GM18951 (cell line): ENCODE measurements around the gene INPP5D.
"Not testable (repeated sequence)": the region's sequence is repeated elsewhere in the genome, so short reads cannot be mapped to it uniquely, and the experiment has no call there.

Experiments used
- POLR2A ChIP-seq: IDR thresholded peaks from 4 replicates; pipeline ENCODE4 v1.6.1; 2011; ENCODE audit warnings: mild to moderate bottlenecking; ENCODE audit not compliant: insufficient read length, insufficient read depth; ENCODE audit errors: extremely low read depth
- in situ Hi-C: fragments of 300-500 bp; cut with MboI; formaldehyde crosslinking; loops from one replicate; pipeline ENCODE4 v1.12.0; 2022; ENCODE audit warnings: low sequenced_read_pairs, mixed read lengths, inconsistent platforms; ENCODE audit not compliant: unreplicated experiment

INPP5D gene

DNA sequence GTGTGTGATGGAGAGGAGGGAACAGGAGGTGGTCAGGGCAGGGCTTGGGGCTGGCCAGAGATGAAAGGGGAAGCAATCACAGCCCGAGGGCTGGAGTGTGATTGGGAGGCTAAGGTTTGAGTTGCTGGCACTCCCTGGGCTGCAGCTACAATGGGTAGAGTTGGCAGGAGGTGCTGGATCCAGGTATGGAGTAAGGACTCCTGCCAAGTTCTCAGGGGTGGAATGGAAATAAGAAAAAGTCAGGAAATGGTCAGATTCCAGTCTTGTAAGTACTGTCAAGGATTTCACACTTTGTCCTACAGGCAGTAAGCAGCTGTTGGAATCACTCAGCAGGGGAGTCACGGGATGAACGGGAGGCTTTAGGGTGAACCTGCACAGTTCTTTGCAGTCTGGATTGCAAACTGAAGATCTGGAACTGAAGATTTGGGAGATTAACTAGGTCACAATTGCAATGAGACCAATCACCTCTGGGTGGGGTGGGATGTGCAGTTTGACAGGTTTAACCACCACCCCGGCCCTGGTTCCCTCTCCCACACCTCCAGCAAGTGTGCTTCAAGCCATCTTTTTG lies 10.9 kb upstream of the INPP5D start:
- no peak for TF ChIP-seq POLR2A
- in situ Hi-C loops, result loop anchor here (25.0 kb wide), 1 partner anchor 437 kb away; no protein-coding TSS in a partner anchor

DNA sequence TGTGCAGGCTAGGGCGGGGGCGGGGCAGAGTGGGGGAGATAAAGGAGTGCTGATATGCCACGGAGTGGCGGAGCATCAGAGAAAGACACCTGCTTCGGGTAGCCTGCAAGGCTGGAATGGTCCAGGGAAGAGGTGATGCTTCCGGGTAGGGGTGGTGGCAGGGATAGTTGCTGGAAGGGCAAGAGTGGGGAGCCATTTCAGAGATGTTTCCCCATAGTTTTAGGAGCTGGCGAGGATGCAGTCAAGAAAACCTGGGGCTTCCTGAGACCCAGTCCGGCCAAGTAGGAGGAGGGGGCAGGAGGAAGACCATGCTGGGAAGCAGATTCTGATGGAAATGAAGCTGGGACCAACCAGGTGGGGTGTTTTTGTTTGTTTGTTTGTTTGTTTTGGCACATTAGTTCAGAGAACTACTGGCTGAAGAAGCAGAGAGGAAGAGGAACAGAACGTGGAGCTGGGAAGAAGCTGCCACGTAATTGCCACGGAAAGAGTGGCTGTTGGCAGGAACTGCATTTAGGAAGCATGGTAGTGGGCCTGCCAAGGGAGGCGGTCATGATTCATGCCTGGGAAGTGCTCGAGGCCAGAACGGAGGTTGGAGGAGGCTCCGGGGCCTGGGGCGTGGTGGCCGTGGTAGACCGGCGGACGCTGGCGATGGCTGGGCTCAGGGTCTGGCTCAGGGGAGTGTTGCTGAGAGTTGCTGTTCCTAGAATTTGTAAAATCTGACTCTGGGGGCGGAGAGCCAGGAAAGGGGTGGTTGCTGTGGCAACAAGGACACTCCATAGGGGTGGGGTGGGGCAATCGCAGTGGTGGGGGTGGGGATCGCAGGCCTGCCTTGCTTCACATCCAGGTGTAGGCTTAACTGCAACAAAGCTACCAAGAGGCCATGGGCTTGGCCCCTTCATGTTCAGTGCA lies 8.6 kb upstream of the INPP5D start:
- TF ChIP-seq POLR2A, result no peak
- in situ Hi-C loops, result no loop called here

DNA sequence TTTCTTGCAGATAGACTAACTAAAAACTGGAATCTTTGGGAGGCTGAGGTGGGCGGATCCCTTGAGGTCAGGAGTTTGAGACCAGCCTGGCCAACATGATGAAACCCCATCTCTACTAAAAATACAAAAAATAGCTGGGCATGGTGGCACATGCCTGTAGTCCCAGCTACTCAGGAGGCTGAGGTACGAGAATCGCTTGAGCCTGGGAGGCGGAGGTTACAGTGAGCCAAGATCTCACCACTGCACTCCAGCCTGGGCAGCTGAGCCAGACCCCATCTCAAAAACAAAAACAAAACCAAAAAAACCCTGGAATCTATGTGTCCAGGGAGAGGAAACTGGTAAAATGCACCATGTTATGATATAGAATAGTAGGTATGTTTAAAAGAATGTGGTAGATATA lies 7.6 kb upstream of the INPP5D start:
- in situ Hi-C loops, result not testable (repeated sequence)

DNA sequence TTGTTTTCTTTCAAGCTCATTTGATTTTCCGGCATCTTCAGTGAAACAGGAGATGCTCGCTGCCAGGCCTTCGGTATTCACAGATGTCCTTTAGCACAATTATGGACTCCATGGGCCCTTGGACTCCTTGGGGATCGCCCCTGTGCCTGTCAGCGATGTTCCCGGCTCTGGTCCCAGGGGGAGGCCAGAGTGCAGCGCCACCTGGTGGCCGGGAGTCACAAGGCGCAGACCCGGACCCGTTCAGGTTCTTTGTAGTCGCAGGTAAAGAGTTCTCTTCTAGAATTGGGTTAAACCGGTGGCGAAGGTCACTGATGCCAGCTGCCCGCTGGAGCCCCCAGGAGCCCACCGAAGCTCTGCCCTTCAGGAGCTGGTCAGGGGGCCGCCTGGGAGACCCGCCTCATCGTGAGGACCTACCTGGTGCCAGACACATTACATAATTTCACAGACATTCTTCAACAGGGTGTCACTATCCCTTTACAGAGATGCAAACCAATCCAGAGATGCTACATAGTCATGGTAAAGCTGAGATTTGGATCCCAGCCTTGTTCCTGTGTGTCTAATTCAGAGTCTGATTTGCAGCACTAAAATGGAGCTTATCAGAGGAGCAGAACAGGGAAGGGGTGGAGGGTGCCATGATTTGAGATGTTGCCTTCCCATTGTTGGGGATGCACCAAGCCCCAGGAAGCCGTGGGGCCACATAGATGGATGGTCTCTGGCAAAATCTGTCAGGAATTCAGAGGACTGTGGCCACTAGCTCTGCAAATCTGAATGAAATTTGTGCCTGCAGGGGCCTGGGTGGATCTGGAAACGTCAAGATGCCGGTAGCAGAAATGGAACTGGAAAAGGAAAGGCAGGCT lies 6.0 kb upstream of the INPP5D start:
- TF ChIP-seq POLR2A, result no peak
- in situ Hi-C loops, result no loop called here

DNA sequence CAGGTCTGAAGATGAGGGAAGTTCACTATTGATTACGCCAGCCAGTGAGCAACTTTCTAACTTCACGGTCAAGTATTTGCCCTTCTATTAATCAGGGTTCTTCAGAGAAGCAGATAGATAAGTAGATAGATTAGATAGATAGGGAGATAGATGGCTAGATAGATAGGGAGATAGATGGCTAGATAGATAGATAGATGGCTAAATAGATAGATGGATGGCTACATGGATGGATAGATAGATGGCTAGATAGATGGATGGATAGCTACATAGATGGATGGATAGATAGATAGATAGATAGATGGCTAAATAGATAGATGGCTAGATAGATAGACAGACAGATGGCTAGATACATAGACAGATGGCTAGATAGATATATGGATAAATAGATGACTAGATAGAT lies 4.8 kb upstream of the INPP5D start:
- in situ Hi-C loops, result no loop called here
- TF ChIP-seq POLR2A, result no peak

DNA sequence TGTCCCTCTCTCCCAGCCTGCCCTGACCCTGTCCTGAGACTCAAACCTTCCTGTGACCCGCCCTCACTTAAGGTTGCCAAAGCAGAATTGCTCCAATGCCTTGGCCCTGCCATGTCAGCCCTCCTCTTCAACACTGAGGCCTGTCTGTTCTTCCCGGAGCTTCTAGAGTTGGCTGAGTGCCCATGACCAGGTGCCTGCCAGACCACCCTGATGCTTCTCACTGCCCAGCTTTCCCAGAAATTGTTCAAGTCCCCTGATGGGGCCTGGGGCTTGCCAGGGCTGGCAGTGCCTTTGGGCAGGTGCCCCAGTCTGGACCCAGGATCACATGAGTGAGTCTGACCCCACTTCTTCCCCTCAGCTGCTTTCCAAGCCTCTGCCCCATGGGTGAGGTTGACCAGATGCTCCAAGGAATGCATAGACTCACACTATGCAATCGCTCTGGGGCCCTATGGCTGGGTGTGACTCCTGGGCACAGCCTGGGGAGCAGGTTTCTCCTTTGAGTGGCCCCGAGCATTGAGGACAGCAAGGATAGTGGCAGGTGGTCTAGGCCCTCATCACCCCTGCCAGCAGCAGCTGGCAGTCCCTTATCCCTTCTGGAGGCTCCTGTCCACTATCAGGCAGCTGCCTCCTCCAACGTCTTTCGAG lies 3.1 kb upstream of the INPP5D start:
- in situ Hi-C loops, result no loop called here
- no peak for TF ChIP-seq POLR2A

DNA sequence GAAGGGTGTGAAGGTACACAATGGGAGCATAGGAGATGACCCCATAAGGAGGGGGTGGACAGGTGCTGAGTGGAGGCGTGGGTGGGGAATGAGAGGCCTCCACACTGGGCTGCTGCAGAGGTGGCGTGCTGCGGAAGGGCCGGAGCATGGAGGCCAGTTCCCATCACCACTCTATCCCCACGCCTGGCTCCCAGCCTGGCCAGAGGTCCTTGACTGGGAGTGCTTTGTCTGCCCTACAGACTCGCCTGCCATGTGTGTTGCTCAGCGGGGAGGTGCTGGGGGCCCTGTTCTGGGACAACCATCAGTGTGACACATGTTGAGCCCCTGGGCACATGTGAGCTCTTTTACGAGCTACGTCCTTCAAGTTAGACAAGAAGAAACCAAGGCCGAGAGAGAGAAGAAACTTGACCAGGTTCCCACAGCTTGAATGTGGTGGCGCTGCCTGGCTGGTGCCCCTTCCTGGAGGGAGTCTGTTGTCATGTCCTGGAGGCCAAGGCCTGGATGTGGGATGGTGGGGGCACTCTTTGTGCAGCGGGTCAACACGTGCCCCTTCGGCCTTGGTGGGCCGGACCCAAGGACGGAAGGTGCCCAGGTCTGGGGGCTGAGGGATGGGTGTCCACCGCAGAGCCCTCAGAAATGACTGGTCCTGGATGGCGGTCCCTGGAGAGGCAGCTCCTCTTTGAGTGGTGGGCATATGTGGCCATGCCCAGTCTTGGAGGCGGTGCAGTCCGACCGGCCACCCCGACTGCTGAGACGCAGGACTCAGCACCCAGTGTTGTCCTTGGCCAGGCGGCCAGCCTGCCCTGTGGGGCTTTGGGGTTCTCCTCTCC lies 1.2 kb upstream of the INPP5D start:
- TF ChIP-seq POLR2A, result no peak
- in situ Hi-C loops, result no loop called here

DNA sequence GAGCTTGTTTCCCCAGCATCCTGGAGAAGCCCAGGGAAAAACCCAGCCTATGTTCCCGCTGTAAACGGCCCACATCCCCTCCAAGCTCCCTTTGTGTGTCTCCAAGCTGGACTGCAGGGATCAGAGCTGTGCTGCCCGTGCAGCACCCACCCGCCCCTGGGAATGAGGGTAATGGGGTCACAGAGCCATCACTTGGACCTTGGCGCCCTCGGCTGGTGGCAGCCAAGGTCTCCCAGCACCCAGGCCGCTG lies 670 bp upstream of the INPP5D start:
- TF ChIP-seq POLR2A, result no peak
- in situ Hi-C loops, result no loop called here

DNA sequence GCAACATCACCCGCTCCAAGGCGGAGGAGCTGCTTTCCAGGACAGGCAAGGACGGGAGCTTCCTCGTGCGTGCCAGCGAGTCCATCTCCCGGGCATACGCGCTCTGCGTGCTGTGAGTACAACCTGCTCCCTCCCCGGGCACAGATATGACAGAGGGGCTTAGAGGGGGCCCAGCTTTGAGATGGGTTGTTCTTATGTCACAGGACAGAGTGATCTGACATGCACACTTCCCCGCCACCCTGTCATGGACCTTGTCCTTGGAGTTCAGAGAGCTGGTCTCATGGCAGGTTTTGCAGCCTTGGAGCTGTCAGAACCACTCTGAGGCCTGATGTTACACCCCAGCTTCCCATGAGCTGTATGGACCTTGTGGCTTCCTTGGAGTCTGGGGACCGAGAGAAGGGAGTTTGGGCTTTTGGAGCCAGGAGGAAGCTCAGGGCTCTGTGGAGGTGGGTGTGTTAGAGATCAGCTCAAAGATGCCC lies 398 bp downstream of the INPP5D start:
- no peak for TF ChIP-seq POLR2A
- in situ Hi-C loops, result no loop called here

DNA sequence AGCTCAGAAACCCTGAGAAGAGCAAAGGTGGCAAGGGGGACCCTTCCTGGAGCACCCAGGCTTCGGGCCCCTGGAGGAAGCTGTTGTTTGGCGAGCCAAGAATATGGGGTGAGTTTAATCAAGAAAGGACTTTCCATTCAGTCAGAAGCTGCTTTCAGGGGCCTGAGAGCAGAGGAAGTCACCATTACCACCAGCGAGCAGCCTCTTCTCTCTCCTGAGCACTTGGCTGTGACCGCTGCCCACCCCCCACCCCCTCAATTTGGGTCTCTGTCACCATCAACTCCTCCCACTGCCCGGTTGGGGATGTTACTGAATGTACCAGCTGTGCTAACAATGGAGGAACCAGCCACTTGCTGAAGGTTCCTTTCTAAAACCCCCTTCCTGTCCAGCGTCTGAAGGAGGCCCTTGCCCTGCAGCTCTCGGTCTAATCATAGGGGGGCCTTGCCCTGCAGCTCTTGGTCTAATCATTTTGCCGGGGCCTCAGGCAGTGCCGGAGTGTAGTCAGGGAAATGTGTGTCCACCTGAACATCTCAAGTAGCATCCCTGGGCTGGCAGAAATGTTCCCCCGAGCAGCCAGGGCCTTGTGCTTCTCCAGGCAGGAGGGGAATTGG lies 943 bp downstream of the INPP5D start:
- in situ Hi-C loops, result no loop called here
- TF ChIP-seq POLR2A, result peak; percentile 63

DNA sequence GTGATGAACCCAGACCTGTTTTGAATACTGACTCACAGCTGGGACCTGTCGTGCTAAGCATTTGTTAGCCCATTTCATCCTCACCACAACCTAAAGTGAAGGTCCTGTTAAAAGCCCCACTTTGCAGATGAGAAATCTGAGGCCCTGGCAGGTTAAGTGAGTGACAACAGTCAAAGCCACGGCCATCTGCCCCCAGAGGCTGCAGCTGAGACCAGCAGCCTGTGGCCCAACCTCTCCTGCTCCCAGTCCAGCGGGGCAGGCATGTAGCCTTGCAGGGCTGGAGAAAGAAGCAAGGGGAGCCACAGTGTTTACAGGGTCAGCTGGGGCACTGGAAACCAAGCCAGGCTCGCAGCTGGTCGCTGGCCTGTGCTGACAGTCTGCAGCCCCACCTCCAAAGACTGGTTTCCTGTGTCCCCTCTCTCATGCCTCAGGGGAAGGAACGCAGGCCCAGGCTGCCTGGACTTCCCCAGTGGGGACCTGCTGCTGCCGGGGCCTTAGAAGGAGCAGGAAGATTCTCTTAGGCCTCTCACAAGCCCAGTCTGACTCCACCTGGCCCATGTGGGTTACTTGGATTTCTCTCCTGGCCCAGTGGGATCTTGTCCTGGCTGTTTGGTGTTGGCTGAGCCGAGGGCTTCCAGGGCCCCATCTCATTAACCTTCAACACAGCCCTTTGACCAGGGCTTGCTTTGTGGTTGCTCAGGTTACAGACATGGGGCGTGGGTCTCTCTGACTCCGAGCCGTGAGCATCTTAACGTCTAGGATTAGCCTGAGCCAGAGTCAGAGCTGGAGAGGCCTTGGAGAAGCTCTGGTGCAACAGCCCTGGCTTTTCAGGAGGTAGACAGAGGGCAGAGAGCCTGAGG lies 1.7 kb downstream of the INPP5D start:
- TF ChIP-seq POLR2A, result peak; percentile 26
- in situ Hi-C loops, result no loop called here
